HepG2 (cell line): Measurements from ENCODE around the gene COBL.

Experiments
- GATA4 ChIP-seq: sonication (generic); IDR thresholded peaks from 2 replicates; pipeline ENCODE4 v1.6.1; 2016; ENCODE audit warnings: antibody characterized with exemption, low read depth, borderline replicate concordance
- GFI1 ChIP-seq: sonication (generic); formaldehyde crosslinking; IDR thresholded peaks from 2 replicates; pipeline ENCODE4 v1.5.0; 2020; ENCODE audit warnings: missing genetic modification reagents, mild to moderate bottlenecking, borderline replicate concordance
- NFATC3 ChIP-seq: sonication (generic); formaldehyde crosslinking; IDR thresholded peaks from 2 replicates; pipeline ENCODE4 v1.5.1; 2020; ENCODE audit warnings: mild to moderate bottlenecking, missing genetic modification reagents
- POLR2AphosphoS5 ChIP-seq: IDR thresholded peaks from 2 replicates; pipeline ENCODE4 v1.6.1; 2012; ENCODE audit warnings: low read depth, low read length
- SETDB1 ChIP-seq: sonication (generic); formaldehyde crosslinking; IDR thresholded peaks from 2 replicates; pipeline ENCODE4 v1.5.1; 2020; ENCODE audit warnings: missing genetic modification reagents, mild to moderate bottlenecking, borderline replicate concordance
- TAF1 ChIP-seq: sonication (generic); formaldehyde crosslinking; IDR thresholded peaks from 2 replicates; pipeline ENCODE4 v1.4.0; 2020; ENCODE audit warnings: missing genetic modification reagents
- ZNF232 ChIP-seq: sonication (generic); formaldehyde crosslinking; IDR thresholded peaks from 2 replicates; pipeline ENCODE4 v1.4.0; 2020; ENCODE audit warnings: missing genetic modification reagents, borderline replicate concordance
- ZNF552 ChIP-seq: sonication (generic); formaldehyde crosslinking; IDR thresholded peaks from 2 replicates; pipeline ENCODE4 v1.9.0; 2022; ENCODE audit warnings: missing genetic modification reagents, mild to moderate bottlenecking, borderline replicate concordance
- TF ChIP-seq, protein P1 (sequence below): sonication (generic); formaldehyde crosslinking; IDR thresholded peaks from 2 replicates; pipeline ENCODE4 v1.5.0; 2020; ENCODE audit warnings: mild to moderate bottlenecking, missing genetic modification reagents, moderate library complexity

DNA sequence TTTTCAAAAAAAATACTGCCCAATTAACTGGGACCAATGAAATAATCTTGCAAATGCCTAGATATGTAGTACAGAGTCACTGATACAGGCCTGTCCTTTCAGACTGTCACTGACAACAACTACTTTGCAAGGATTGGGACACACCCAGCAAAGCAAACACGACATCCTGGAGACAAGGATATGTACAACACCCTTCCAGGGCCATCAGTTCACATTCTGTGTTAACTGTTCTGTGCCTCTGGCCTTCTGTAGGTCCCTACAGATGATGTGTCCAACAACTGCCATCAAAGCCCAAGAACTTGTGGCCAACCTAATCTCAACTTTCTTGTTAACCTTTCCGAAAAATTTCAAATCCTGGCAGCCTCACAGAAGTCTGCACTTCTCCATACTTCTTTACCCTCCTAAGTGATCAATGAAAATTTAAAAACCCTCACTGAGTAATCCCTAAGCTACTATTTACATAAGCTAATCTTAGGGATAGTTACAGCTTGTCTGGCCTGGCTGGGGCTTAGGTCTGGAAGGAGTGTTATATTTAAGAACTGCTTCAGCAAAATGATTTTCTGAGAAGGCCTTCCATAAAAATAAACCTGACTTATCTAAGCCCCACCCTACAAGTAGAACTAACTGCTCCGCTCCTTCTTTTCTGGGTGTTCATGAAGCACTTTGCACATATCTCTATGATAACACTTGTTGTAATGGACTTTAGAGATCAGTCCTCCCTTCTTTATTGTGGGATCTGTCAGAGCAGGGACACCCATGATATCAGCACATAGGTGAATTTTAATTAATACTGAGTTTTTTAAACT lies 21.0 kb downstream of the COBL start:
- TF ChIP-seq SETDB1 (no peak), POLR2AphosphoS5 (no peak), ZNF552 (CRISPR knock-in tag) (no peak), TAF1 (CRISPR knock-in tag) (no peak), NFATC3 (no peak), GATA4 (no peak), GFI1 (no peak), ZNF232 (CRISPR knock-in tag) (no peak)
- TF ChIP-seq, protein P1, sequence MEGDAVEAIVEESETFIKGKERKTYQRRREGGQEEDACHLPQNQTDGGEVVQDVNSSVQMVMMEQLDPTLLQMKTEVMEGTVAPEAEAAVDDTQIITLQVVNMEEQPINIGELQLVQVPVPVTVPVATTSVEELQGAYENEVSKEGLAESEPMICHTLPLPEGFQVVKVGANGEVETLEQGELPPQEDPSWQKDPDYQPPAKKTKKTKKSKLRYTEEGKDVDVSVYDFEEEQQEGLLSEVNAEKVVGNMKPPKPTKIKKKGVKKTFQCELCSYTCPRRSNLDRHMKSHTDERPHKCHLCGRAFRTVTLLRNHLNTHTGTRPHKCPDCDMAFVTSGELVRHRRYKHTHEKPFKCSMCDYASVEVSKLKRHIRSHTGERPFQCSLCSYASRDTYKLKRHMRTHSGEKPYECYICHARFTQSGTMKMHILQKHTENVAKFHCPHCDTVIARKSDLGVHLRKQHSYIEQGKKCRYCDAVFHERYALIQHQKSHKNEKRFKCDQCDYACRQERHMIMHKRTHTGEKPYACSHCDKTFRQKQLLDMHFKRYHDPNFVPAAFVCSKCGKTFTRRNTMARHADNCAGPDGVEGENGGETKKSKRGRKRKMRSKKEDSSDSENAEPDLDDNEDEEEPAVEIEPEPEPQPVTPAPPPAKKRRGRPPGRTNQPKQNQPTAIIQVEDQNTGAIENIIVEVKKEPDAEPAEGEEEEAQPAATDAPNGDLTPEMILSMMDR (CRISPR knock-in tag) = no peak
